BLaER1 (cell line): ENCODE data around the gene KLF2.
"Not testable (repeated sequence)": the region's sequence is repeated elsewhere in the genome, so short reads cannot be mapped to it uniquely, and the experiment has no call there.

Source experiments
- H3K27ac ChIP-seq: shearing (Covaris generic); formaldehyde crosslinking; 2 replicates; pipeline ENCODE4 v1.8.1; 2022
- H3K27me3 ChIP-seq: shearing (Covaris generic); formaldehyde crosslinking; 2 replicates; pipeline ENCODE4 v1.8.1; 2022
- H3K36me3 ChIP-seq: shearing (Covaris generic); formaldehyde crosslinking; 2 replicates; pipeline ENCODE4 v1.8.1; 2022
- H3K4me1 ChIP-seq: shearing (Covaris generic); formaldehyde crosslinking; 2 replicates; pipeline ENCODE4 v1.8.1; 2022
- H3K4me2 ChIP-seq: shearing (Covaris generic); formaldehyde crosslinking; 2 replicates; pipeline ENCODE4 v1.8.1; 2022
- H3K4me3 ChIP-seq: shearing (Covaris generic); formaldehyde crosslinking; 2 replicates; pipeline ENCODE4 v1.8.1; 2022
- H3K9ac ChIP-seq: shearing (Covaris generic); formaldehyde crosslinking; 2 replicates; pipeline ENCODE4 v1.8.1; 2022
- H3K9me3 ChIP-seq: shearing (Covaris generic); formaldehyde crosslinking; 2 replicates; pipeline ENCODE4 v1.8.1; 2022
- H4K20me1 ChIP-seq: shearing (Covaris generic); formaldehyde crosslinking; 2 replicates; pipeline ENCODE4 v1.8.1; 2022
- Cebpa-rat ChIP-seq: shearing (Covaris generic); IDR thresholded peaks from 2 replicates; pipeline ENCODE4 v1.8.1; 2022

Gene KLF2

DNA sequence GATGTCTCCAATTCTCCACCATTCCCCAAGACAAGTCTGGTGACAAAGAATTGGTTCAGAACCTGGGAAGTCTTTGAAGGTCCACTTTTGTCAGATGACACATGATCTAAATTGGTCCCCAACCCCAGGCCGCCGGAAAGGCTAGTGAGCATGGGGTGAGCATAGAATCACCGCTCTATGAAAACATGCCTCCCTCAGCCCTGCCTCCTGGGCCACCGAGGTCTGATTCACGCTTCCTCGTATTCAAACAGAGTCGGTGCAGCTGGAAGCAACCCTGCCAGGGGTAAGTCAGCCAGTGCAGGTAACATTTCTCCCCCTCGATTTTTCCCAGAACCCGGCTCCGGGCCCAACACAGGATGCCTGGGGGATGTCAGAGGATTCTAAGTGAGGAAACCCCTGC, 33.9 kb upstream of the KLF2 start:
- Histone ChIP-seq H3K36me3 (no peaks in the 10 kb centered on the region), H3K4me1 (peaks cover 16% of the 10 kb centered on the region), H3K4me3 (no peak overlapping the region), H3K9ac (no peak overlapping the region), H3K27me3 (peaks cover 10% of the 10 kb centered on the region; the same call in 1 of the 2 replicates), H3K4me2 (no peak overlapping the region), H3K27ac (no peak overlapping the region), H3K9me3 (no peaks in the 10 kb centered on the region), H4K20me1 (no peaks in the 10 kb centered on the region)
- no peak for TF ChIP-seq Cebpa-rat

DNA sequence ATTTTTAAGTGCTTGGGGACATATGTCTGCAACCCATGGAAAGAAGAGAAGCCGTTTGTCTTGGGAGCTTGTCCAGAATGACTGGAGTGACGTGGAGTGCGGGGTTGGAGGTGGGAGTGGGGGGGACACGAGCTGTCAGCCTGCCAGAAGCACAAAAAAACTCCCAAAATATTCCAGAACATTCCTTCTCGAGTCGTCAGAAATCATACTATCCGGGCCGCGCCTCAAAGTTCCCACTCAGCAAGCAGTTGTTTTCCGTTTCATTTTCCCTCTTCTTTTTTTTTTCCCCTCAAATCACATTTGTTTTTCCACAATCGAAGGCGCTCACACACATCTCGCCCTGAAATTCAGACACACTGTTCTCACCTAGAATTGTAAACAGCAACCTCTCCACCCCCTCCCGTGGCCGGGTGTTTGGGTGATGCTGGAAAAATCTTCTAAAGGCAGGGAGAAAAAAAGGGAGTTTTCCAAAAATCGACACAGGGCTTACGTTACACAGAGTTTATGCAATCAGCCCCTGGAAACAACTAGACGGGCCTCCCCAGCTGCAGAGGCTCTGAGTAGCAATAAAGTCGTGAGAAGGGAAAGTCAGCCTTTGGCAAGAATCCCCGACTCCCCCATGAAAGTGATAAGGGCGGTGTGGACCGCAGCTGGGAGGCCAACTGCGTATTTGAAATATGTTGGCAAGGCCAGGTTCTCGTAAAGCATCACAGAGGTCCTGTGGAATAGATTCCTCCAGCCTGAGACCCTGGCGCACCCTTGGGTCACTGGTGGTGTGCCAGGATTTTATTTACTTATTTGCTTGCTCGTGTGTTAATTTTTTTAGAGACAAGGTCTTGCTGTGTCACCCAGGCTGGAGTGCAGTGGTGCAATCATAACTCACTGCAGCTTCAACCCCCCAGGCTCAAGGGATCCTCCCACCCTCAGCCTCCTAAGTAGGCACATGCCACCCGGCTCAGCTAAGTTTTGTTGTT, 31.2 kb upstream of the KLF2 start:
- Histone ChIP-seq H3K4me2 (no peak overlapping the region), H3K4me3 (no peak overlapping the region), H3K36me3 (no peaks in the 10 kb centered on the region), H3K27ac (no peak overlapping the region), H3K9me3 (no peaks in the 10 kb centered on the region), H3K4me1 (no peaks in the 10 kb centered on the region), H3K9ac (no peak overlapping the region), H3K27me3 (no peaks in the 10 kb centered on the region), H4K20me1 (no peaks in the 10 kb centered on the region)
- TF ChIP-seq Cebpa-rat: no peak

- H3K4me3 ChIP-seq: no peak overlapping the region
- no peaks in the 10 kb centered on the region for H3K27me3 ChIP-seq
- no peaks in the 10 kb centered on the region for H3K36me3 ChIP-seq
- no peaks in the 10 kb centered on the region for H4K20me1 ChIP-seq
- no peaks in the 10 kb centered on the region for H3K9me3 ChIP-seq
- H3K4me2 ChIP-seq: no peak overlapping the region
- TF ChIP-seq Cebpa-rat: no peak
- no peak overlapping the region for H3K27ac ChIP-seq
- no peaks in the 10 kb centered on the region for H3K4me1 ChIP-seq
- H3K9ac ChIP-seq: no peak overlapping the region
Observed at GRCh38 chr19:16295057-16295456, 29.6 kb upstream of the KLF2 start.

DNA sequence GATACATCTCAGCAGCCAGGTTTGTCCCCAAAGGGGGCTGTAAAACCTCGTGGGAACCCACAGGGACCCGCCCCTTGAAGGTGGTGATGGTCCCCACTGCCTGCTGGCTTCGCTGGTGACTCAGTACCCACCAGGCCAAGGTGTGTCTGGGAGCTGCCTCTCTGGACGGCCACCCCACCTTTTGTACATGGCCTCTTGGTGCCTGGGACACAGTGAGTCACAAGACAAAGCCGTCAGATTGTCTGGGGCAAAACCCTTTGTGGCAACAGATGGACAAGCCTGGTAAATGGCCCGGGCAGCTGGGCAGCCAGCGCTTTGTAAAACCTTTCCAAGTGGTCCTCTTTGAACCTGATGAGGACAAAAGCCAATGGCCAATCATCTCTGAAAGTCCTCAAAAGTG, 27.9 kb upstream of the KLF2 start:
- H3K36me3 ChIP-seq: no peaks in the 10 kb centered on the region
- no peak overlapping the region for H3K4me2 ChIP-seq
- H3K4me1 ChIP-seq: peaks cover 2% of the 10 kb centered on the region
- no peak overlapping the region for H3K9ac ChIP-seq
- H3K27me3 ChIP-seq: no peaks in the 10 kb centered on the region
- no peaks in the 10 kb centered on the region for H4K20me1 ChIP-seq
- no peaks in the 10 kb centered on the region for H3K9me3 ChIP-seq
- H3K4me3 ChIP-seq: no peak overlapping the region
- TF ChIP-seq Cebpa-rat: no peak
- H3K27ac ChIP-seq: no peak overlapping the region

DNA sequence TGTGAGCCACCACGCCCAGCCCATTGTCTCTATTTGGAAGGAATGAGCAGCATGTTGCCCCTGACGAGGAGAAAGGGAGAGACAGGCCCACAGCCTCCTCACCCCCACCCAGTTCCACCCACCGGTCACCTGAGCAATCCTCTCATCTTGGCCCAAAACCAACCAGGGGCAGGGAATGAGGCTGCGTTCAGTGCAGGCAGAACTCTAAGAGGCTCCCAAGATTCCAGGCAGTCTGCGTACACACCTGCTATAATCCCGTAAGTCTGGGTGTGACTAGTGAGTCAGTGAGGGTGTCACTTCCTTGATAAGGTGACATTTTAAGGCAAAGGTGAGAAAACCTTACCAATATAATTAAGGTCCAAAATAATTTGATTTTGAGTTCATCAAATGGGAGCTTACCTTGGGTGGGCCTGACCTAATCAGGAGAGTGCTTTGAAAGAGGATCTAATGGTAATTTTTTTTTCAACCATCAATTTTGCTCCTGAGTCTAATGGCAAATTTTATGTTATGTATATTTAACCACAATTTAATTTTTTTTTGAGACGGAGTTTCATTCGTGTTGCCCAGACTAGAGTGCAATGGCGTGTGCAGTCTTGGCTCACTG, 26.9 kb upstream of the KLF2 start:
- no peaks in the 10 kb centered on the region for H3K27me3 ChIP-seq
- no peak overlapping the region for H3K27ac ChIP-seq
- no peak for TF ChIP-seq Cebpa-rat
- H3K9me3 ChIP-seq: no peaks in the 10 kb centered on the region
- no peak overlapping the region for H3K4me2 ChIP-seq
- no peak overlapping the region for H3K9ac ChIP-seq
- H4K20me1 ChIP-seq: no peaks in the 10 kb centered on the region
- H3K4me1 ChIP-seq: peaks cover 12% of the 10 kb centered on the region
- no peaks in the 10 kb centered on the region for H3K36me3 ChIP-seq
- H3K4me3 ChIP-seq: no peak overlapping the region

DNA sequence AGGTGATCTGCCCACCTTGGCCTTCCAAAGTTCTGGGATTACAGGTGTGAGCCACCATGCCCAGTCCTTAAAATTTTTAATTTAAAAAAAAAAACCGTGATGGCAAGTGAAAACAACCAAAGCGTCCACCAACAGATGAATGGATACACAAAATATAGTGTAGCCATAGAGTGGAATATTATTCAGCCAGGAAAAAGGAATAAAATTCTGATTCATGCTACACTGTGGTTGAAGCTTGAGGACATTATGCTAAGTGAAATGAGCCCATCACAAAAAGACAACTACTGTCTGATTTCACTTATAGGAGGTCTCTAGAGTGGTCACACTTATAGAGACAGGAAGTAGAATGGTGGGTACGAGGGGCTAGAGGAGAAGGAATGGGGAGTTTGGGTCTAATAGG, 26.3 kb upstream of the KLF2 start:
- Histone ChIP-seq H3K27ac (no peak overlapping the region), H3K9me3 (no peaks in the 10 kb centered on the region), H3K27me3 (no peaks in the 10 kb centered on the region), H4K20me1 (no peaks in the 10 kb centered on the region), H3K4me3 (no peak overlapping the region), H3K4me1 (peaks cover 18% of the 10 kb centered on the region), H3K4me2 (no peak overlapping the region), H3K36me3 (no peaks in the 10 kb centered on the region), H3K9ac (no peak overlapping the region)
- TF ChIP-seq Cebpa-rat: no peak

DNA sequence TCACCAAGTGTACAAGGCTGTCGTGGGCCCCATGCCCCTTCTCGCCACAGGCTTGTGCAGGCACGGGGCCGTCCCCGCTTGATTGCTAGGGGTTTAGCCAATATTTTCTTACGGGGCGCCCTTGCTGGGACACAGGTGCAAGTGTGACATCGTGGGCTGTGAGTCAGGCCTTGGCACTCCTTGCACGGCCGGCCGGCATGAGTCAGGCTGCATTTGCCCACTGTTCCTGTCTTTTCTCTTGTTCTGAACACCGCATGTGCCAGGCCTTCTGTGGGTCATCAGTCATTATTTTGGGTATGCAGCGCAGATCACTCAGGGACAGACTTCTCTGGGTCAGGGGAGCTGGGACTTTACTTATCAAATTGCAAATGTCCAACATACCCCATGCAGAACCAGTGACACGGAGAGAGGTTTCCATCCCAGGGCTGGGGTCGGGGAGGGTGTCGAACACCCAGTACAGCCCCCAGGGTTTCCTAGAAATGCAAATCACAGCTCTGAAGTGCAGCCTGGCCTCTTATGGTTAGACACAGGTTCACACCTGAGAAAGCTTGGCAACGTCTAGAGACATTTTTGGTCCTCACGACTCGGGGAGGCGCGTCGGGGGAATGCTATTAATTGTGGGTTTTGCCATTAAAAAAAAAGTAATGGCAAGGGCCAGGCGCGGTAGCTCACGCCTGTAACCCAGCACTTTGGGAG, 22.5 kb upstream of the KLF2 start:
- Histone ChIP-seq H3K9ac (no peak overlapping the region), H3K27me3 (no peaks in the 10 kb centered on the region), H3K9me3 (no peaks in the 10 kb centered on the region), H3K27ac (peak overlapping the region; percentile 18; the same call in 1 of the 2 replicates), H3K4me2 (peak overlapping the region; percentile 42), H3K4me3 (no peak overlapping the region), H3K36me3 (no peaks in the 10 kb centered on the region), H3K4me1 (peaks cover 21% of the 10 kb centered on the region), H4K20me1 (no peaks in the 10 kb centered on the region)
- no peak for TF ChIP-seq Cebpa-rat

DNA sequence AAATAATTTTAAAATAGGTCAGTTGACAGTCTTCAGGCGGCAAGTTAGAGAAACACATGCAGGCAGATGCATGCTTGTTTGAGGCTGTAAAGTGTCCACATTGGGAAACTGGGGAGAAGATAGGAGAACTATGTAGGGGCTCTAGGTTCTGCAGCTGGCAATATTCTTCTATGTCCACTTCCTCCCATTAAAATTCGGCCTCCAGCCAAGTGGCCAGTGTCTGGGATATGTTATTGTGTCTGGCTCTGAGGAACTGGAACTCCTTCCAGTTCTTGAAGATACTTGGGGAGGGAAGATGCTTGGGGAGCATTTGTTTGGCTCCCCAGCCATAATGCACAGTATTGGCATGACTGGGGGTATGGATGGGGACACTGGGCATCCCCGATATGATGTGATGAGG, 20.9 kb upstream of the KLF2 start:
- no peak overlapping the region for H3K4me2 ChIP-seq
- no peaks in the 10 kb centered on the region for H3K36me3 ChIP-seq
- no peaks in the 10 kb centered on the region for H4K20me1 ChIP-seq
- H3K9ac ChIP-seq: no peak overlapping the region
- H3K27ac ChIP-seq: no peak overlapping the region
- H3K9me3 ChIP-seq: no peaks in the 10 kb centered on the region
- no peak for TF ChIP-seq Cebpa-rat
- no peak overlapping the region for H3K4me3 ChIP-seq
- peaks cover 21% of the 10 kb centered on the region for H3K4me1 ChIP-seq
- H3K27me3 ChIP-seq: no peaks in the 10 kb centered on the region

DNA sequence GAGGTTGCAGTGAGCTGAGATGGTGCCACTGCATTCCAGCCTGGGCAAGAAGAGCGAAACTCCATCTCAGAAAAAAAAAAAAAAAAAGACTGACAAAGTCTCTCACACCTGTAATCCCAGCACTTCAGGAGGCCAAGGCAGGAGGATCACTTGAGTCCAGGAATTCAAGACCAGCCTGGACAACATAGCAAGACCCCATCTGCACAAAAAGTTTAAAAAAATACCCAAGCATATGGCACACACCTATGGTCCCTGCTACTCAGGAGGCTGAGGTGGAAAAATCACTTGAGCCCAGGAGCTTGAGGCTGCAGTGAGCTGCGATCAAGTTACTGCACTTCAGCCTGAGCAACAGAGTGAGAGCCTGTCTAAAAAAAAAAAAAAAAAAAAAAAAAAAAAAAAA, 20.1 kb upstream of the KLF2 start:
- not testable (repeated sequence) for H3K9me3 ChIP-seq, H3K9ac ChIP-seq

DNA sequence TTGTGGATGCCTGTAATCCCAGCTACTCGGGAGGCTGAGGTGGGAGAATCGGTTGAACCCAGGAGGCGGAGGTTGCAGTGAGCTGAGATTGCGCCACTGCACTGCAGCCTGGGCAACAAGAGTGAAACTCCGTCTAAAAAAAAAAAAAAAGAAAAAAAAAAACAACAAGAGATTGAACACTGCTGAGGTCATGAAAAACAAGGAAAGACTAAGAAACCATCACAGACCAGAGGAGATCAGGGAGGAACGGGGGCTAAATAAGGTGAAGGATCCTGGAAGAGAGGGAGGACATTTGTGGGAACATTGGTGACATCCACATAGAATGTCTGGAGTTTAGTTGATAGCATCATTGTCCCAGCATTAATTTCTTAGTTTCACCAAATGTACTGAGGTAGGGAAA, 19.6 kb upstream of the KLF2 start:
- H3K36me3 ChIP-seq, H3K9ac ChIP-seq, H3K4me3 ChIP-seq, H3K27ac ChIP-seq, H3K27me3 ChIP-seq, H3K4me2 ChIP-seq, H4K20me1 ChIP-seq, H3K9me3 ChIP-seq: not testable (repeated sequence)
- H3K4me1 ChIP-seq: peaks cover 24% of the 10 kb centered on the region

More for the DNA sequence above, 20.1 kb upstream of the KLF2 start:
- not testable (repeated sequence) for H3K27me3 ChIP-seq, H3K4me2 ChIP-seq, H3K4me3 ChIP-seq, H4K20me1 ChIP-seq, H3K36me3 ChIP-seq, H3K27ac ChIP-seq
- peaks cover 23% of the 10 kb centered on the region for H3K4me1 ChIP-seq
